Chondrocyte (in vitro differentiated cells): ENCODE results near the gene SYT17. TPM values are rescaled to one million over a fixed set of nuclear protein-coding genes. Genes with fewer than 3 reads are reported as not detected.

ENCODE experiments used
- DNase-seq: peaks from one replicate; pipeline ENCODE4 v3.0.0; 2021; ENCODE audit warnings: mixed read lengths, low spot score
- H3K27ac Mint-ChIP-seq: one replicate; pipeline ENCODE4 v1.8.0; 2021; ENCODE audit warnings: mild to moderate bottlenecking, moderate library complexity, mixed read lengths; ENCODE audit not compliant: unreplicated experiment
- H3K27me3 Mint-ChIP-seq: 2 replicates; pipeline ENCODE4 v1.8.0; 2021; ENCODE audit warnings: low read depth, mixed read lengths
- H3K36me3 Mint-ChIP-seq: 2 replicates; pipeline ENCODE4 v1.8.0; 2021; ENCODE audit warnings: low read depth, mixed read lengths
- H3K4me1 Mint-ChIP-seq: 2 replicates; pipeline ENCODE4 v1.8.0; 2021; ENCODE audit warnings: low read depth, mild to moderate bottlenecking, mixed read lengths
- H3K4me3 Mint-ChIP-seq: one replicate; pipeline ENCODE4 v1.8.0; 2021; ENCODE audit warnings: mild to moderate bottlenecking, moderate library complexity, mixed read lengths; ENCODE audit not compliant: unreplicated experiment
- H3K9me3 Mint-ChIP-seq: 2 replicates; pipeline ENCODE4 v1.8.0; 2021; ENCODE audit warnings: low read depth, mixed read lengths
- total RNA-seq: library from RNA; stranded (reverse); gene quantifications from 3 replicates; pipeline ENCODE4 v1.2.1, GENCODE V29; 2021
- TF ChIP-seq, protein P1 (sequence below): fragments of 200-600 bp; sonication (generic); IDR thresholded peaks from 2 replicates; pipeline ENCODE4 v1.5.0; 2021; ENCODE audit warnings: antibody characterized with exemption, mild to moderate bottlenecking, moderate library complexity

The SYT17 gene
- total RNA-seq, 1 donor from 2014 or later = 0.97 TPM

GRCh38 chr16:19301931-19302330, 133.9 kb downstream of the SYT17 start:
- Mint-ChIP-seq H3K9me3 (no peaks in the 10 kb centered on the region), H3K4me1 (no peaks in the 10 kb centered on the region), H3K27me3 (peaks cover 2% of the 10 kb centered on the region), H3K4me3 (no peak overlapping the region), H3K27ac (no peak overlapping the region), H3K36me3 (no peaks in the 10 kb centered on the region)
- TF ChIP-seq, protein P1, sequence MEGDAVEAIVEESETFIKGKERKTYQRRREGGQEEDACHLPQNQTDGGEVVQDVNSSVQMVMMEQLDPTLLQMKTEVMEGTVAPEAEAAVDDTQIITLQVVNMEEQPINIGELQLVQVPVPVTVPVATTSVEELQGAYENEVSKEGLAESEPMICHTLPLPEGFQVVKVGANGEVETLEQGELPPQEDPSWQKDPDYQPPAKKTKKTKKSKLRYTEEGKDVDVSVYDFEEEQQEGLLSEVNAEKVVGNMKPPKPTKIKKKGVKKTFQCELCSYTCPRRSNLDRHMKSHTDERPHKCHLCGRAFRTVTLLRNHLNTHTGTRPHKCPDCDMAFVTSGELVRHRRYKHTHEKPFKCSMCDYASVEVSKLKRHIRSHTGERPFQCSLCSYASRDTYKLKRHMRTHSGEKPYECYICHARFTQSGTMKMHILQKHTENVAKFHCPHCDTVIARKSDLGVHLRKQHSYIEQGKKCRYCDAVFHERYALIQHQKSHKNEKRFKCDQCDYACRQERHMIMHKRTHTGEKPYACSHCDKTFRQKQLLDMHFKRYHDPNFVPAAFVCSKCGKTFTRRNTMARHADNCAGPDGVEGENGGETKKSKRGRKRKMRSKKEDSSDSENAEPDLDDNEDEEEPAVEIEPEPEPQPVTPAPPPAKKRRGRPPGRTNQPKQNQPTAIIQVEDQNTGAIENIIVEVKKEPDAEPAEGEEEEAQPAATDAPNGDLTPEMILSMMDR = no peak
- DNase-seq = no peak

GRCh38 chr16:19304750-19305149, 136.7 kb downstream of the SYT17 start:
- TF ChIP-seq, protein P1 = no peak
- no peaks in the 10 kb centered on the region for H3K36me3 Mint-ChIP-seq
- H3K27me3 Mint-ChIP-seq = peaks cover 2% of the 10 kb centered on the region
- no peaks in the 10 kb centered on the region for H3K4me1 Mint-ChIP-seq
- no peaks in the 10 kb centered on the region for H3K9me3 Mint-ChIP-seq
- no peak overlapping the region for H3K27ac Mint-ChIP-seq
- H3K4me3 Mint-ChIP-seq = no peak overlapping the region
- DNase-seq = no peak

DNA sequence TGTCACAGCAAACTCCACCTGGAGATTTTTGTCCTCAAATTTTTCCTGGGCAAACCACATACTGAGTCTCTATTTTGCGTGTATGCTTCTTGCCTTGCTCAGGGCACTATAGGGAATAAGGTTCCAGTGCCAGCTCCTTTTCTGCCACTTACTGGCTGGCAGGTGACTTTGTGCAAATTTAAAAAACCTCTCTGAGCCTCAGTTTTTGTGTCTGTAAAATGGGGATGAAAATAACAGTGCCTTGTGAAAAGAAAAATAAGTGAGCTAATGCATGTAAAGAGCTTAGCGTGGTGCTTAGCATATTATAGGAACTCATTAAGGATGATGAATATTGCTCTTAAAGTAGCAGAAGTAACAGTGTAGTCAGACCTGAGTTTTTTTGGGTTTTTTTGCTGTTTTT, 137.4 kb downstream of the SYT17 start:
- Mint-ChIP-seq H3K4me1 (no peaks in the 10 kb centered on the region), H3K9me3 (no peaks in the 10 kb centered on the region), H3K27me3 (peaks cover 2% of the 10 kb centered on the region), H3K36me3 (no peaks in the 10 kb centered on the region), H3K4me3 (no peak overlapping the region), H3K27ac (no peak overlapping the region)
- TF ChIP-seq, protein P1 = no peak
- no peak for DNase-seq

DNA sequence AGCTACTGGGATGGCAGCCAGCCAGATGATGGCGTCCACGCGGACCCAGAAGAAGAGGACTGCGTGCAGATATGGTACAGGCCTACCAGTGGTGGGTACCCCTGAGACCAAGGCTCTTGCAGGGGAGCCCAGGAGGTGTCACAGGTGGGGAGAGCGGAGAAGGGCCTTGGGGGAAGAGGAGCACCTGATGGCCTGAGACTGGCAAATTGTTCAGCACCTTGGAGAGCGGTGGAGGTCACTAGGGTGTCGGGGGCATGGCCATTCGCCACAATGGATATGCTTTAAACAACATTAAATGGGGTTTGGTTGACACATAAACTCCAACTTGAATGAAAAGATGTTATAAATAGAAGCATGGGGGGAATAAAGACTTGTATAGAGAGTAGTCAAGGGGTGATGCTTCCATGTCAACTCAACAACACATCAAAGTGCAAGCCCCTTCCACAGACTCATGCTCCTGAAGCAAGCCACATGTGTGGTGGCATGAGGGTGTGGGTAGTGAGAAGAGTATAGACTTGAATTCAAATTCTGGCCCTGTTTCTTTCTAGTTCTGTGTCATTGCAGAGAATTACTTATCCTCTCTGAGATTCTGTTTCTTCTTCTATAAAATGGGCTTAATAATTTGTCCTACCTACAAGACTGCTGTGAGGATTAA, 139.7 kb downstream of the SYT17 start:
- DNase-seq = no peak
- H3K27me3 Mint-ChIP-seq = peaks cover 3% of the 10 kb centered on the region
- H3K9me3 Mint-ChIP-seq = no peaks in the 10 kb centered on the region
- TF ChIP-seq, protein P1 = no peak
- no peaks in the 10 kb centered on the region for H3K36me3 Mint-ChIP-seq
- H3K4me3 Mint-ChIP-seq = no peak overlapping the region
- no peak overlapping the region for H3K27ac Mint-ChIP-seq
- no peaks in the 10 kb centered on the region for H3K4me1 Mint-ChIP-seq

- no peaks in the 10 kb centered on the region for H3K9me3 Mint-ChIP-seq
- DNase-seq = no peak
- no peak overlapping the region for H3K4me3 Mint-ChIP-seq
- no peak overlapping the region for H3K27ac Mint-ChIP-seq
- TF ChIP-seq, protein P1 = no peak
- peaks cover 4% of the 10 kb centered on the region for H3K27me3 Mint-ChIP-seq
- no peaks in the 10 kb centered on the region for H3K36me3 Mint-ChIP-seq
- no peaks in the 10 kb centered on the region for H3K4me1 Mint-ChIP-seq
These were observed 140.4 kb downstream of the SYT17 start for GRCh38 chr16:19308392-19308791.
